ENCODE measurements around the gene LMOD2. TPM values are rescaled to one million over a fixed set of nuclear protein-coding genes. Genes with fewer than 3 reads are reported as not detected.

LMOD2 gene
- total and polyA plus RNA-seq, 10 of the 15 experiments (the other 5 are each of a cell fraction or from before 2014, with no cell fraction given): not detected

- TF ChIP-seq NKRF (conservative IDR thresholded peaks at IDR 0.05): no peak
- TF ChIP-seq MTA2 (IDR thresholded peaks at IDR 0.05; ENCODE audit: low read depth): no peak
- TF ChIP-seq IKZF1 (conservative IDR thresholded peaks at IDR 0.05): no peak
- no peak for TF ChIP-seq CEBPZ (IDR thresholded peaks at IDR 0.05; ENCODE audit: low read depth, low read length)
- no peak for TF ChIP-seq SPI1 (IDR thresholded peaks at IDR 0.05; ENCODE audit: borderline replicate concordance, insufficient read depth, low read depth, low read length)
- no peak for TF ChIP-seq ZNF217 (IDR thresholded peaks at IDR 0.05)
- no peak for TF ChIP-seq MYC (IDR thresholded peaks at IDR 0.05; ENCODE audit: insufficient read depth, insufficient read length, insufficient replicate concordance, low read length, severe bottlenecking)
- no peak for TF ChIP-seq ZNF384 (IDR thresholded peaks at IDR 0.05; ENCODE audit: borderline replicate concordance, low read depth, low read length)
- no peak for TF ChIP-seq CEBPB (IDR thresholded peaks at IDR 0.05; ENCODE audit: borderline replicate concordance in 1 of 2, low read depth in 2 of 2, low read length in 2 of 2)
- TF ChIP-seq YBX1 (IDR thresholded peaks at IDR 0.05): no peak
- no peak for TF ChIP-seq NR2F1 (conservative IDR thresholded peaks at IDR 0.05)
- TF ChIP-seq FOS (IDR thresholded peaks at IDR 0.05; ENCODE audit: borderline replicate concordance, extremely low read depth, insufficient read length): no peak
- TF ChIP-seq NFXL1 (IDR thresholded peaks at IDR 0.05; ENCODE audit: borderline replicate concordance): no peak
- no peak for TF ChIP-seq ZNF687 (IDR thresholded peaks at IDR 0.05)
- no peak for TF ChIP-seq JUND (IDR thresholded peaks at IDR 0.05; ENCODE audit: low read depth, low read length)
These were observed 43.6 kb upstream of the LMOD2 start (continued) for GRCh38 chr7:123612024-123612423.

All from GM12878 (cell line).